A673 (cell line): ENCODE measurements around the gene ANKLE2. TPM values are rescaled to one million over a fixed set of nuclear protein-coding genes. Genes with fewer than 3 reads are reported as not detected.
"Not testable (repeated sequence)": the region's sequence is repeated elsewhere in the genome, so short reads cannot be mapped to it uniquely, and the experiment has no call there.

Source experiments
- BruUV-seq: library from RNA; stranded (reverse); fragments of 400-500 nt; replicated peaks from 2 replicates; lab custom pipeline; 2021; lab: Mats Ljungman, UMichigan
- CTCF ChIA-PET: fragments of 300-600 bp; sonication (Branson Sonifier 250); formaldehyde crosslinking; loops from one replicate; lab custom pipeline; 2022; ENCODE audit warnings: antibody characterized with exemption; lab: Charles Lee
- POLR2A ChIA-PET: fragments of 300-600 bp; sonication (Branson Sonifier 250); formaldehyde crosslinking; loops from one replicate; lab custom pipeline; 2022; ENCODE audit warnings: antibody characterized with exemption; ENCODE audit not compliant: low non-redundant PET; lab: Charles Lee
- DNase-seq: peaks from one replicate; pipeline ENCODE4 v3.0.0-alpha.2; 2015; ENCODE audit warnings: low spot score
- H3K27ac ChIP-seq: fragments of 200-600 bp; sonication (generic); 2 replicates; pipeline ENCODE4 v1.5.1; 2016; ENCODE audit warnings: mixed run types, low read depth, mild to moderate bottlenecking, mixed read lengths, antibody characterized with exemption, low read length; ENCODE audit not compliant: poor library complexity, severe bottlenecking
- H3K27me3 ChIP-seq: fragments of 200-600 bp; sonication (generic); replicated peaks from 2 replicates; pipeline ENCODE4 v1.6.1; 2017; ENCODE audit warnings: mixed run types, low read depth, mild to moderate bottlenecking, mixed read lengths, antibody characterized with exemption, low read length; ENCODE audit not compliant: insufficient read depth, poor library complexity
- H3K36me3 ChIP-seq: fragments of 200-600 bp; sonication (generic); 2 replicates; pipeline ENCODE4 v1.6.1; 2016; ENCODE audit warnings: mixed run types, mild to moderate bottlenecking, mixed read lengths, antibody characterized with exemption, low read length; ENCODE audit not compliant: insufficient read depth, poor library complexity, severe bottlenecking
- H3K4me1 ChIP-seq: fragments of 200-600 bp; sonication (generic); 2 replicates; pipeline ENCODE4 v1.6.1; 2017; ENCODE audit warnings: mixed run types, mild to moderate bottlenecking, mixed read lengths, antibody characterized with exemption, low read length; ENCODE audit not compliant: insufficient read depth, poor library complexity, severe bottlenecking
- H3K4me3 ChIP-seq: fragments of 200-600 bp; sonication (generic); 2 replicates; pipeline ENCODE4 v1.5.1; 2016; ENCODE audit warnings: low read depth, mixed run types, mild to moderate bottlenecking, mixed read lengths, low read length; ENCODE audit not compliant: poor library complexity, severe bottlenecking
- H3K9me3 ChIP-seq: fragments of 200-600 bp; sonication (generic); 2 replicates; pipeline ENCODE4 v1.6.1; 2016; ENCODE audit warnings: mixed run types, low read depth, mild to moderate bottlenecking, mixed read lengths, antibody characterized with exemption, low read length; ENCODE audit not compliant: poor library complexity, severe bottlenecking
- EZH2 ChIP-seq: fragments of 200-600 bp; sonication (generic); IDR thresholded peaks from 2 replicates; pipeline ENCODE4 v1.6.1; 2017; ENCODE audit warnings: borderline replicate concordance, low read depth, mild to moderate bottlenecking, mixed read lengths, antibody characterized with exemption, low read length; ENCODE audit not compliant: poor library complexity, severe bottlenecking
- intact Hi-C: fragments of 100-400 bp; cut with micrococcal nuclease; formaldehyde crosslinking; loops from one replicate; pipeline ENCODE4 v1.10.0; 2022; ENCODE audit not compliant: unreplicated experiment
- total RNA-seq: library from RNA; stranded (reverse); gene quantifications from 2 replicates; pipeline ENCODE4 v1.2.3, GENCODE V29; 2021
- TF ChIP-seq, protein P1 (sequence below): fragments of 300-800, 200-600 bp; sonication (generic); conservative IDR thresholded peaks from 2 replicates; pipeline ENCODE4 v1.5.1; 2017; ENCODE audit warnings: low read depth, mild to moderate bottlenecking, antibody characterized with exemption, low read length, moderate library complexity, mixed read lengths

The ANKLE2 gene
- total RNA-seq, 1 experiment from 2014 or later = 107 TPM

DNA sequence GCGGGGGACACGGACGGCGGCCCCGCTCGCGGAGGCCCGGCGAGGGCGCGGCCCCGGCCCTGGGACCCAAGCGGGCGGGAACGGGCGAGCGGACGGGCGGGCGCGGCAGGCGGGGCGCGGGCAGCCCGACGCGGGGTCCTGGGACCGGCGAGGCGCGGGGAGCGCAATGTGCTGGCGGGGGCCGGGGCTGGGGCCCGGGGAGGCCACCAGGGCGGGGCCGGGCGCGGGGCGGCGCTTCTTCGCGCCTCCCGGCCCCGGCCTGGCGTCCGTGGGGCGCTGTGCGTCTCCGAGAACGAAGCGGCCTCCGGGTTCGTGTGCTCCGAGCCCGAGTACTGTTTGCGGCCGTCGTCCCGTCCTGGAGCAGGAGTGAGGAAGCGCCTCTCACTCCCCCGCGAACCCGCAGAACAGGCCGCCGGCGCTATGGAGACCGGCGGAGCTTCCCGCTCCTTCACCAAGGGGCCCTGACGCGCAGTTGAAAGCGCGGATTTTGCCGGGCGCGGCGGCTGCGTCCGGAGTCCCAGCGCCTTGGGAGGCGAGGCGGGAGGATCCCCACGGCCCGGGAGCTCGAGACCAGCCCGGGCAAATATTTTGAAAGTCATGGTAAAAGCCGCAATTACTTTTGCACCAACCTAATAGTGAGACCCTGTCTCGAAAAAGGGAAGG is 420 bp upstream of the ANKLE2 start:
- no peak for TF ChIP-seq EZH2
- TF ChIP-seq, protein P1, sequence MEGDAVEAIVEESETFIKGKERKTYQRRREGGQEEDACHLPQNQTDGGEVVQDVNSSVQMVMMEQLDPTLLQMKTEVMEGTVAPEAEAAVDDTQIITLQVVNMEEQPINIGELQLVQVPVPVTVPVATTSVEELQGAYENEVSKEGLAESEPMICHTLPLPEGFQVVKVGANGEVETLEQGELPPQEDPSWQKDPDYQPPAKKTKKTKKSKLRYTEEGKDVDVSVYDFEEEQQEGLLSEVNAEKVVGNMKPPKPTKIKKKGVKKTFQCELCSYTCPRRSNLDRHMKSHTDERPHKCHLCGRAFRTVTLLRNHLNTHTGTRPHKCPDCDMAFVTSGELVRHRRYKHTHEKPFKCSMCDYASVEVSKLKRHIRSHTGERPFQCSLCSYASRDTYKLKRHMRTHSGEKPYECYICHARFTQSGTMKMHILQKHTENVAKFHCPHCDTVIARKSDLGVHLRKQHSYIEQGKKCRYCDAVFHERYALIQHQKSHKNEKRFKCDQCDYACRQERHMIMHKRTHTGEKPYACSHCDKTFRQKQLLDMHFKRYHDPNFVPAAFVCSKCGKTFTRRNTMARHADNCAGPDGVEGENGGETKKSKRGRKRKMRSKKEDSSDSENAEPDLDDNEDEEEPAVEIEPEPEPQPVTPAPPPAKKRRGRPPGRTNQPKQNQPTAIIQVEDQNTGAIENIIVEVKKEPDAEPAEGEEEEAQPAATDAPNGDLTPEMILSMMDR = no peak; the same call in 1 of the 2 replicates
- BruUV-seq = no TSS peak
- Histone ChIP-seq H3K4me1 (peaks cover 15% of the 10 kb centered on the region), H3K36me3 (peaks cover 10% of the 10 kb centered on the region), H3K9me3 (no peaks in the 10 kb centered on the region), H3K27ac (peak overlapping the region; percentile 96), H3K27me3 (no peaks in the 10 kb centered on the region), H3K4me3 (peak overlapping the region; percentile 63)
- ChIA-PET POLR2A (no interaction called here), CTCF (no interaction called here)
- intact Hi-C loops = no loop called here
- peak; percentile 94 for DNase-seq

DNA sequence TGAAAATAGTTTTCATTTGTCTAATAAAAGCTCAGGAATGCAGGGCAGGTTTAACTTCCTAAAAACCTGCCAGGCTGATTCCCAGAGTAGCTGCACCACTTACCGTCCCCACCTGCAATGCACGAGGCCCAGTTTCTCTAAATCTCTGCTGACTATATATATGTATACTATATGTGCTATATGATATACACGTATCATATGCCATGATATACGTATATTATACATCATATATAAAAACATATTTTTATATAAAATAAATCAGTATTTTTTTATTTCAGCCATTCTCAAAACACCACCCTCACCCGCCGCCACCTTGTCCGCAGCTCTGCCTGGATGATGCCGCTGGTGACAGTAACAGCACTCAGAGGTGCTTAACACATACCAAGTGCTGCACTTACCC is 2.3 kb downstream of the ANKLE2 start:
- Histone ChIP-seq H3K27ac (no peak overlapping the region), H3K36me3 (peaks cover 23% of the 10 kb centered on the region), H3K27me3 (no peaks in the 10 kb centered on the region), H3K4me3 (no peak overlapping the region), H3K4me1 (peaks cover 7% of the 10 kb centered on the region), H3K9me3 (no peaks in the 10 kb centered on the region)
- BruUV-seq = TSS peak; percentile 34
- CTCF ChIA-PET = no interaction called here
- POLR2A ChIA-PET = no interaction called here
- TF ChIP-seq, protein P1 = no peak
- no peak for TF ChIP-seq EZH2
- DNase-seq = no peak
- intact Hi-C loops = no loop called here

DNA sequence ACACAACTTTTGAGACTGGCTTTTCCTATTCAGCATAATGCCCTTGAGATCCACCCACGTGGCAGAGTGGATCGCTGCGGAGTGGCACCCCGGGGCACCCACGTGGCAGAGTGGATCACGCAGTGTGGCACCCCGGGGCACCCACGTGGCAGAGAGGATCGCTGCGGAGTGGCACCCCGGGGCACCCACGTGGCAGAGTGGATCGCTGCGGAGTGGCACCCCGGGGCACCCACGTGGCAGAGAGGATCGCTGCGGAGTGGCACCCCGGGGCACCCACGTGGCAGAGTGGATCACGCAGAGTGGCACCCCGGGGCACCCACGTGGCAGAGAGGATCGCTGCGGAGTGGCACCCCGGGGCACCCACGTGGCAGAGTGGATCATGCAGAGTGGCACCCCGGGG is 2.8 kb downstream of the ANKLE2 start:
- DNase-seq, H3K27me3 ChIP-seq, H3K4me3 ChIP-seq, POLR2A ChIA-PET, H3K4me1 ChIP-seq, CTCF ChIA-PET, BruUV-seq, H3K9me3 ChIP-seq, H3K27ac ChIP-seq, intact Hi-C loops: not testable (repeated sequence)
- peaks cover 28% of the 10 kb centered on the region for H3K36me3 ChIP-seq
